ENCODE measurements around the gene AMBRA1. TPM values are rescaled to one million over a fixed set of nuclear protein-coding genes. Genes with fewer than 3 reads are reported as not detected.
"Not testable (repeated sequence)": the region's sequence is repeated elsewhere in the genome, so short reads cannot be mapped to it uniquely, and the experiment has no call there.

AMBRA1 gene
- total RNA-seq, 1 donor from 2014 or later: 11.3 TPM

DNA sequence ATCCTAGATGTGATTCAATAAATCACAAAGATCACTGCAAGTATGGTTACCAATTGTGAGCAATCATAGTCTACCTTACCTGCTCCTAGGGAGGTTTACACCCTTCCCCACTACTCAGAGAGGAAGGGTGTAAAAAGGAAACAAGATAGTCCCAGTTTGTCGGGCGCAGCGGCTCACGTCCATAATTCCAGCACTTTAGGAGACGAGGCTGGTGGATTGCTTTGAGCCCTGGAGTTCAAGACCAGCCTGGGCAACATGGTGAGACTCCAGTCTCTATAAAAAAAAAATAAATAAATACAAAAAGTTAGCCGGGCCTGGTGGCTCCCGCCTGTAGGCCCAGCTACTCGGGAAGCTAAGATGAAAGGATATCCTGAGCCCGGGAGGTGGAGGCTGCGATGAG lies 962 bp upstream of the AMBRA1 start:
- Histone ChIP-seq H3K36me3 (ENCODE audit: control insufficient read depth, insufficient read depth, low read length) (no peaks in the 10 kb centered on the region), H3K4me3 (ENCODE audit: low read depth, low read length) (no peak overlapping the region), H3K27me3 (ENCODE audit: control insufficient read depth, insufficient read depth, low read length) (no peaks in the 10 kb centered on the region)
- no peak for TF ChIP-seq CTCF (IDR thresholded peaks at IDR 0.05; ENCODE audit: insufficient read depth, low read length, severe bottlenecking)
- FAIRE-seq: no peak
- DNase-seq (ENCODE audit: low read depth): no peak

DNA sequence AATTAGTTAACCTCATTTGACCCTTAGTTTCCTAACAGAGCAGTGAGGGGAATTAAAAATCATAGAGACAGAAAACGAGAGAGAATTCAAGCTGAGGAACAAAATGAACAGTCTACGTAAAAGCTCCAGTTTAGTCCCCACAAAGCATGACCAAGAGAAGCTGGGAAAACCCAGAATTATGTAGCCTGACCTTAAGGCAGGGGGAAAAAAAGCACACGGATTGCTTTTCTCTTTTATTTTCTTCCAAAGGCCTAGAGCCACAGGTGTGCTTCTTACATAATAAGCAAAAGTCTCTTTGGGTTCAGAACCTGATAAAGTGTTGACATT lies 514 bp upstream of the AMBRA1 start:
- TF ChIP-seq CTCF (IDR thresholded peaks at IDR 0.05; ENCODE audit: insufficient read depth, low read length, severe bottlenecking): no peak

DNA sequence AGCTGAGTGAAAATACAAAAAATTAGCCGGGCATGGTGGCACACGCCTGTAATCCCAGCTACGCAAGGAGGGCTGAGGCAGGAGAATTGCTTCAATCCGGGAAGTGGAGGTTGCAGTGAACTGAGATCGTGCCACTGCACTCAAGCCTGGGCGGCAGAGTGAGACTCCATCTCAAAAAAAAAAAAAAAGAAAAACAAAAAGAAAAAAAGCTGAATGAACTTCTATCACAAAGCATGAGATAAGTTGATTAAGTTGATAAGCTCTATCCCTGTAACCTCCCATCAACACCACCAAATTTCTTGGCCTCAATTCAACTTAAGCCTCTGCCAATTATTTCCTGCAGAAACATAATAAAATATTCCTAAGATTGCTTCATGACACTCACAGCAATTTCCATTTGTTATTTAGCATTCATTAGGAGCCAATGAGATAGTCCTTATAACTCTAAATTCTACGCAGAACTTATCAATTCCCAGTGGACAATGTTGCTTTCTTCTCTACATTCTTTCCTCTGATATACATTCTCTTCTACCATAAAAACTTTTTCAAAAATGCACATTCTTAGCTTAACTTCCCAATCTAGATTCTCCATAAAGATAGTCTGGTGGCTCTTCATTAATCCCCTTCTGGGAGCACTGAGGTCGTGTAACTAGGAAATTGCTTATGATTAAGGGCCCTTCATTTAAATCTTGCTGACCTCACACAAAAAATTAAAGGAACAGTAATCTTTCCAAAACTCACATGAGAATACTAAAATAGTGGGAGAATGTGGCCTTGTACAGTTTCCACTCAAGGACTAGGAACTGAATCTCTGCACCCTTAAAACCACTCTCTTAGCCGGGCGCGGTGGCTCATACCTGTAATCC lies 2.9 kb downstream of the AMBRA1 start:
- Histone ChIP-seq H3K4me3 (ENCODE audit: low read depth, low read length) (no peak overlapping the region), H3K27me3 (ENCODE audit: control insufficient read depth, insufficient read depth, low read length) (no peaks in the 10 kb centered on the region), H3K36me3 (ENCODE audit: control insufficient read depth, insufficient read depth, low read length) (no peaks in the 10 kb centered on the region)
- no peak for FAIRE-seq
- DNase-seq (ENCODE audit: low read depth): no peak
- no peak for TF ChIP-seq CTCF (IDR thresholded peaks at IDR 0.05; ENCODE audit: insufficient read depth, low read length, severe bottlenecking)

More for the DNA sequence above, 514 bp upstream of the AMBRA1 start:
- H3K4me3 ChIP-seq (ENCODE audit: low read depth, low read length): peak overlapping the region; percentile 84
- DNase-seq (ENCODE audit: low read depth) (no peak), FAIRE-seq (no peak)
- no peaks in the 10 kb centered on the region for H3K27me3 ChIP-seq (ENCODE audit: control insufficient read depth, insufficient read depth, low read length)
- no peaks in the 10 kb centered on the region for H3K36me3 ChIP-seq (ENCODE audit: control insufficient read depth, insufficient read depth, low read length)

DNA sequence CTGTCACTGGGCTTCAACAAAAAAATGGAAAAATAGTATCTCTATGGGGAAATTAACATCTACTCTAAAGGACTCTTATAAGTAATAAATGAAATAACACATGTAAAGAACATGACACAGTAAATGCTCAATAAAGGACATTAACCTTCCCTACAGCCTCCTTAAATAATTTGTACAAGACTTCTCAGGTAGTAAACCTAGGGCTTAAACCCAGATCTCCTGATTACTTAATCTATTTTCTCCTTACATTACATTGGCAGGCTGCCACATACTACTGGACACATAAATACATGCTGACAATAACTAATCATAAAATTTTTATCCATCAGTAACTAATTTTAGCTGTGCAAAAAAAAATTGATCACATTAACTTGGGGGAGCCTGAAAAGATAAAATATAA lies 4.9 kb downstream of the AMBRA1 start:
- no peak for DNase-seq (ENCODE audit: low read depth)
- no peak for FAIRE-seq
- no peak for TF ChIP-seq CTCF (IDR thresholded peaks at IDR 0.05; ENCODE audit: insufficient read depth, low read length, severe bottlenecking)
- Histone ChIP-seq H3K27me3 (ENCODE audit: control insufficient read depth, insufficient read depth, low read length) (no peaks in the 10 kb centered on the region), H3K4me3 (ENCODE audit: low read depth, low read length) (no peak overlapping the region), H3K36me3 (ENCODE audit: control insufficient read depth, insufficient read depth, low read length) (no peaks in the 10 kb centered on the region)

- Histone ChIP-seq H3K36me3 (ENCODE audit: control insufficient read depth, insufficient read depth, low read length) (no peaks in the 10 kb centered on the region), H3K4me3 (ENCODE audit: low read depth, low read length) (no peak overlapping the region), H3K27me3 (ENCODE audit: control insufficient read depth, insufficient read depth, low read length) (no peaks in the 10 kb centered on the region)
- DNase-seq (ENCODE audit: low read depth) (no peak), FAIRE-seq (no peak)
- no peak for TF ChIP-seq CTCF (IDR thresholded peaks at IDR 0.05; ENCODE audit: insufficient read depth, low read length, severe bottlenecking)
Observed at GRCh38 chr11:46588131-46588530, 5.7 kb downstream of the AMBRA1 start.

- H3K4me3 ChIP-seq (ENCODE audit: low read depth, low read length); FAIRE-seq; H3K36me3 ChIP-seq (ENCODE audit: control insufficient read depth, insufficient read depth, low read length); H3K27me3 ChIP-seq (ENCODE audit: control insufficient read depth, insufficient read depth, low read length); DNase-seq (ENCODE audit: low read depth): not testable (repeated sequence)
Observed at GRCh38 chr11:46583513-46583912, 10.3 kb downstream of the AMBRA1 start.
